K562 (cell line): ENCODE data around the gene SLC36A2. TPM values are rescaled to one million over a fixed set of nuclear protein-coding genes. Genes with fewer than 3 reads are reported as not detected.

Experiments
- ATAC-seq: fragments of 200-7000 bp; cut with Tn5 transposase; 3 replicates; pipeline ENCODE4 v1.9.1; 2020; ENCODE audit warnings: moderate library complexity
- BruUV-seq: library from RNA; stranded (reverse); fragments of 400-500 nt; replicated peaks from 2 replicates; lab custom pipeline; 2021; lab: Mats Ljungman, UMichigan
- CTCF ChIA-PET: fragments of 300-600 bp; formaldehyde crosslinking; extraction: SDS; loops from one replicate; lab custom pipeline; 2021; ENCODE audit warnings: low intra/inter-chr PET ratio; lab: Yijun Ruan, JAX
- POLR2A ChIA-PET: fragments of 300-600, 350-650 bp; sonication (Branson Sonifier 250); formaldehyde crosslinking; extraction: SDS; loops from one replicate; lab custom pipeline; 2021; ENCODE audit warnings: antibody characterized with exemption, inconsistent platforms; lab: Yijun Ruan, JAX
- DNase-seq, 4 experiments: peaks; one replicate each; pipeline versions ENCODE4 v3.0.0 to v3.0.0-alpha.2; 2011 to 2018; ENCODE audit warnings: low spot score in 3 of 4, mixed read lengths in 3 of 4; ENCODE audit errors: extremely low read depth in 1 of 4
- FAIRE-seq: peaks from 2 replicates; lab custom pipeline; 2011; peaks lifted over from hg19 to GRCh38; lab: Jason Lieb, UNC
- H2AFZ ChIP-seq: 2 replicates; pipeline ENCODE4 v1.6.0; 2011; ENCODE audit warnings: low read depth, low read length, control low read depth, inconsistent platforms
- H3K27ac ChIP-seq: fragments of 200-600 bp; 3 replicates; pipeline ENCODE4 v1.8.0; 2011; ENCODE audit warnings: low read depth, mild to moderate bottlenecking, control low read depth, inconsistent platforms, low read length, moderate library complexity, mixed read lengths; ENCODE audit errors: extremely low read depth
- H3K27me3 ChIP-seq, 2 experiments: fragments of 300-600 bp in 1 of 2; 2 replicates in 1 of 2; 3 replicates in 1 of 2; pipeline versions ENCODE4 v1.6.0 to v1.8.0; 2011; ENCODE audit warnings: inconsistent platforms in 2 of 2, low read length in 2 of 2, mild to moderate bottlenecking in 1 of 2, mixed read lengths in 1 of 2, moderate library complexity in 1 of 2; ENCODE audit not compliant: control insufficient read depth in 2 of 2, insufficient read depth in 2 of 2
- H3K36me3 ChIP-seq: fragments of 300-600 bp; 3 replicates; pipeline ENCODE4 v1.8.0; 2011; ENCODE audit warnings: mild to moderate bottlenecking, low read length, inconsistent platforms; ENCODE audit not compliant: control insufficient read depth, insufficient read depth
- H3K4me1 ChIP-seq, 2 experiments: fragments of 200-600 bp in 1 of 2; replicated peaks in 1 of 2; 2 replicates in 1 of 2; 3 replicates in 1 of 2; pipeline versions ENCODE4 v1.5.1 to v1.8.0; 2011; ENCODE audit warnings: inconsistent platforms in 2 of 2, low read length in 2 of 2, mild to moderate bottlenecking in 1 of 2, mixed read lengths in 1 of 2, moderate library complexity in 1 of 2; ENCODE audit not compliant: control insufficient read depth in 2 of 2, insufficient read depth in 2 of 2
- H3K4me2 ChIP-seq: 2 replicates; pipeline ENCODE4 v1.6.1; 2011; ENCODE audit warnings: low read length, control low read depth, inconsistent platforms, mixed read lengths; ENCODE audit not compliant: insufficient read depth
- H3K4me3 ChIP-seq: fragments of 200-600 bp; sonication (generic), shearing (Covaris generic); 2 replicates; pipeline ENCODE4 v1.5.1; 2016; ENCODE audit warnings: control low read depth, inconsistent platforms
- H3K79me2 ChIP-seq: fragments of 200-600 bp; 3 replicates; pipeline ENCODE4 v1.8.0; 2011; ENCODE audit warnings: low read length, inconsistent platforms; ENCODE audit not compliant: control insufficient read depth, insufficient read depth
- H3K9ac ChIP-seq, 2 experiments: 2 replicates each; pipeline versions ENCODE4 v1.6.0 to v1.6.1; 2011; ENCODE audit warnings: low read depth in 2 of 2, low read length in 2 of 2, control low read depth in 1 of 2, inconsistent platforms in 1 of 2, mild to moderate bottlenecking in 1 of 2, mixed read lengths in 1 of 2; ENCODE audit not compliant: insufficient read depth in 1 of 2
- H3K9me1 ChIP-seq: one replicate; pipeline ENCODE4 v1.6.0; 2011; ENCODE audit warnings: inconsistent platforms, mild to moderate bottlenecking, low read length, moderate library complexity; ENCODE audit not compliant: control insufficient read depth, insufficient read depth
- H3K9me3 ChIP-seq: replicated peaks from 2 replicates; pipeline ENCODE4 v1.5.1; 2011; ENCODE audit warnings: low read depth, low read length, inconsistent platforms; ENCODE audit not compliant: control insufficient read depth, insufficient read depth
- H4K20me1 ChIP-seq: replicated peaks from 2 replicates; pipeline ENCODE4 v1.6.1; 2011; ENCODE audit warnings: low read length, inconsistent platforms, mixed read lengths; ENCODE audit not compliant: control insufficient read depth, insufficient read depth
- CAMTA2 ChIP-seq: fragments of 250-450 bp; sonication (Bioruptor Pico); conservative IDR thresholded peaks from 2 replicates; pipeline ENCODE4 v1.5.1; 2022
- E2F3 ChIP-seq: fragments of 250-450 bp; sonication (Bioruptor Pico); IDR thresholded peaks from 2 replicates; pipeline ENCODE4 v1.4.0; 2020; ENCODE audit warnings: mild to moderate bottlenecking
- ERF ChIP-seq: fragments of 450-650 bp; formaldehyde crosslinking; IDR thresholded peaks from 2 replicates; pipeline ENCODE4 v1.4.0; 2020; ENCODE audit warnings: mild to moderate bottlenecking, mixed read lengths
- HEY1 ChIP-seq: fragments of 250-450 bp; sonication (Bioruptor Pico); IDR thresholded peaks from 2 replicates; pipeline ENCODE4 v1.5.0; 2020; ENCODE audit warnings: mild to moderate bottlenecking, moderate library complexity, borderline replicate concordance
- MEIS2 ChIP-seq: fragments of 450-650 bp; IDR thresholded peaks from 2 replicates; pipeline ENCODE4 v1.6.1; 2014; ENCODE audit warnings: mild to moderate bottlenecking; ENCODE audit not compliant: partially characterized antibody
- SAFB ChIP-seq: fragments of 200-400 bp; formaldehyde crosslinking; IDR thresholded peaks from 2 replicates; pipeline ENCODE4 v1.6.1; 2017; ENCODE audit warnings: low read depth, low read length, borderline replicate concordance
- TAF15 ChIP-seq: fragments of 200-400 bp; formaldehyde crosslinking; IDR thresholded peaks from 2 replicates; pipeline ENCODE4 v1.6.1; 2017; ENCODE audit warnings: mild to moderate bottlenecking, low read depth, low read length, moderate library complexity
- ZNF121 ChIP-seq: sonication (generic); formaldehyde crosslinking; conservative IDR thresholded peaks from 2 replicates; pipeline ENCODE4 v1.8.0; 2022; ENCODE audit warnings: missing genetic modification reagents
- ZNF253 ChIP-seq: fragments of 250-450 bp; sonication (Bioruptor Pico); conservative IDR thresholded peaks from 2 replicates; pipeline ENCODE4 v1.6.1; 2021; ENCODE audit warnings: mild to moderate bottlenecking
- WGBS: fragments of 100-300 bp; shearing (Covaris generic); methylation state at CpG from one replicate; pipeline ENCODE4 v1.1.6; 2016; ENCODE audit warnings: low coverage, mixed read lengths; ENCODE audit not compliant: insufficient coverage; ENCODE audit errors: missing lambda C conversion rate; 5-methylcytosine and 5-hydroxymethylcytosine counted together
- in situ Hi-C: fragments of 300-500 bp; cut with MboI; formaldehyde crosslinking; loops from 4 replicates; pipeline ENCODE4 v1.15.0; 2018; ENCODE audit warnings: inconsistent platforms, mixed read lengths
- intact Hi-C: fragments of 100-400 bp; cut with micrococcal nuclease; formaldehyde crosslinking; loops from 2 replicates; pipeline ENCODE4 v1.14.2; 2022
- polyA plus RNA-seq, 8 experiments: library from polyadenylated mRNA; depleted of rRNA in 4 of 8; stranded (reverse) in 5 of 8; unstranded in 3 of 8; fragments of >200 nt; fragmentation: Nextera tagmentation in 2 of 8; fragmentation: Illumina TruSeq in 1 of 8; extraction: Ambion mirVana in 2 of 8; extraction: Trizol in 1 of 8; gene quantifications; 2 replicates each; pipeline versions ENCODE4 v1.2.1 to v1.2.3, GENCODE V29; 2011 to 2014; ENCODE audit warnings: inconsistent platforms in 1 of 8, missing spikeins in 1 of 8
- total RNA-seq, 7 experiments: library from RNA; depleted of rRNA in 6 of 7; stranded (reverse); fragments of >200 nt in 6 of 7; fragmentation: Illumina TruSeq in 2 of 7; extraction: Trizol in 2 of 7; gene quantifications; 2 replicates each; pipeline versions ENCODE4 v1.2.1 to v1.2.3, GENCODE V29; 2011 to 2021; ENCODE audit warnings: low replicate concordance in 1 of 7
- TF ChIP-seq, protein P1 (sequence below): sonication (generic); formaldehyde crosslinking; IDR thresholded peaks from 2 replicates; pipeline ENCODE4 v1.4.0; 2020; ENCODE audit warnings: mild to moderate bottlenecking, missing genetic modification reagents
- TF ChIP-seq, protein P2 (sequence below): fragments of 250-450 bp; sonication (Bioruptor Pico); IDR thresholded peaks from 2 replicates; pipeline ENCODE4 v1.5.0; 2021

SLC36A2 gene
- total and polyA plus RNA-seq, 9 of the 15 experiments (the other 6 are each of a cell fraction or from before 2014, with no cell fraction given) = not detected

DNA sequence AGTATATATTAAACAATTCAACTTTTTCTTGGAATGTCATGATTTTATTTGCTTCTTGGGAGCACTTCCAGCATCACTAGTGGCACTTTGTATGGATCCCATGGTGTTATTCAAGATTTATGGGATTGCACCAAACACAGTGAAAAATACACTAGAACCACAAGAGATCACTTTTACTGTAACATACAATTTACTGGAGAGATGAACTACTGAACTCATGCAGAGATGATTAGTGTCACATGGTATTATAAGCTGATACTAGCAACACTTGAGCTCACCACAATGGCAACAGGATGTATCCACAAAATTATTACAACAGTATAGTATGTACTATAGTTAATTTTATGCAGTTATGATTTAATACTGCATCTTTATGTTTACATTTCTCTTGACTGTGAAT lies 16.3 kb upstream of the SLC36A2 start:
- no peak for ATAC-seq
- CTCF ChIA-PET = no interaction called here
- in situ Hi-C loops = no loop called here

DNA sequence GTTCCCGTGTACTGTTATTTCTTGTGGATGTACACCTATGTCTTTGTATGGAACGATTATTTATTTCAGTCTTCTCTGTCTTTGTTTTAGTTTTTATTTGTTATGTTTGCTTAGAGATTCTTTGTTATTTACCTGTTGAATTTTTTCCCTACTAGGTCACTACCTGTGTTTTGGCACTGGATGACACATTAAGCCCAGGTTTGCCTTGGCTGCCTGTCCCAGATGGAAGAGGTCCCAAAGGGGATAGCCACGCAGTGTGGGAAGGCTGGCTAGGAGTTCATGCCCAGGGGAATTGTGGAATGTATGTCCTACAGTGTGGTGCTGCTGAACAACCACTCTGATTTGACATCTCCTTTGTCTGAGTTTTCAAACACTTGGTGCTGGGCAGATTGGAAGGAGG lies 15.6 kb upstream of the SLC36A2 start:
- 0% methylated on average over 3 of the region's 3 CpGs for WGBS
- Histone ChIP-seq H3K9me3 (no peaks in the 10 kb centered on the region), H3K36me3 (no peaks in the 10 kb centered on the region), H3K79me2 (no peaks in the 10 kb centered on the region), H3K4me3 (no peak overlapping the region), H2AFZ (no peak overlapping the region), H3K9ac (no peak overlapping the region), H3K4me1 (no peaks in the 10 kb centered on the region), H3K27ac (no peak overlapping the region), H3K4me2 (no peak overlapping the region), H3K9me1 (no peaks in the 10 kb centered on the region), H4K20me1 (no peaks in the 10 kb centered on the region), H3K27me3 (no peaks in the 10 kb centered on the region)
- POLR2A ChIA-PET = no interaction called here
- intact Hi-C loops (no loop called here), in situ Hi-C loops (no loop called here)
- ATAC-seq (no peak), DNase-seq (no peak), FAIRE-seq (no peak)
- CTCF ChIA-PET = no interaction called here
- TF ChIP-seq, protein P1, sequence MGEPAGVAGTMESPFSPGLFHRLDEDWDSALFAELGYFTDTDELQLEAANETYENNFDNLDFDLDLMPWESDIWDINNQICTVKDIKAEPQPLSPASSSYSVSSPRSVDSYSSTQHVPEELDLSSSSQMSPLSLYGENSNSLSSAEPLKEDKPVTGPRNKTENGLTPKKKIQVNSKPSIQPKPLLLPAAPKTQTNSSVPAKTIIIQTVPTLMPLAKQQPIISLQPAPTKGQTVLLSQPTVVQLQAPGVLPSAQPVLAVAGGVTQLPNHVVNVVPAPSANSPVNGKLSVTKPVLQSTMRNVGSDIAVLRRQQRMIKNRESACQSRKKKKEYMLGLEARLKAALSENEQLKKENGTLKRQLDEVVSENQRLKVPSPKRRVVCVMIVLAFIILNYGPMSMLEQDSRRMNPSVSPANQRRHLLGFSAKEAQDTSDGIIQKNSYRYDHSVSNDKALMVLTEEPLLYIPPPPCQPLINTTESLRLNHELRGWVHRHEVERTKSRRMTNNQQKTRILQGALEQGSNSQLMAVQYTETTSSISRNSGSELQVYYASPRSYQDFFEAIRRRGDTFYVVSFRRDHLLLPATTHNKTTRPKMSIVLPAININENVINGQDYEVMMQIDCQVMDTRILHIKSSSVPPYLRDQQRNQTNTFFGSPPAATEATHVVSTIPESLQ (CRISPR knock-in tag) = no peak
- no peak for TF ChIP-seq ZNF253 (CRISPR knock-in tag)
- TF ChIP-seq ZNF121 = no peak
- TF ChIP-seq ERF (CRISPR knock-in tag) = no peak
- TF ChIP-seq, protein P2, sequence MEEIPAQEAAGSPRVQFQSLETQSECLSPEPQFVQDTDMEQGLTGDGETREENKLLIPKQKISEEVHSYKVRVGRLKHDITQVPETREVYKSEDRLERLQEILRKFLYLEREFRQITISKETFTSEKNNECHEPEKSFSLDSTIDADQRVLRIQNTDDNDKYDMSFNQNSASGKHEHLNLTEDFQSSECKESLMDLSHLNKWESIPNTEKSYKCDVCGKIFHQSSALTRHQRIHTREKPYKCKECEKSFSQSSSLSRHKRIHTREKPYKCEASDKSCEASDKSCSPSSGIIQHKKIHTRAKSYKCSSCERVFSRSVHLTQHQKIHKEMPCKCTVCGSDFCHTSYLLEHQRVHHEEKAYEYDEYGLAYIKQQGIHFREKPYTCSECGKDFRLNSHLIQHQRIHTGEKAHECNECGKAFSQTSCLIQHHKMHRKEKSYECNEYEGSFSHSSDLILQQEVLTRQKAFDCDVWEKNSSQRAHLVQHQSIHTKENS = no peak
- no peak for TF ChIP-seq HEY1
- no peak for TF ChIP-seq SAFB
- no peak for TF ChIP-seq MEIS2
- TF ChIP-seq CAMTA2 (CRISPR knock-in tag) = no peak
- no TSS peak for BruUV-seq

More for the DNA sequence above, 16.3 kb upstream of the SLC36A2 start:
- no peaks in the 10 kb centered on the region for H4K20me1 ChIP-seq
- TF ChIP-seq TAF15 (no peak), E2F3 (no peak)
- no peaks in the 10 kb centered on the region for H3K9me3 ChIP-seq
- DNase-seq (no peak), FAIRE-seq (no peak)
- H3K9ac ChIP-seq = no peak overlapping the region
- POLR2A ChIA-PET = no interaction called here
- no peak overlapping the region for H3K4me2 ChIP-seq
- H3K27ac ChIP-seq = no peak overlapping the region
- no peaks in the 10 kb centered on the region for H3K79me2 ChIP-seq
- H3K36me3 ChIP-seq = no peaks in the 10 kb centered on the region
- no TSS peak for BruUV-seq
- H3K4me3 ChIP-seq = no peak overlapping the region
- no peaks in the 10 kb centered on the region for H3K27me3 ChIP-seq
- no peak overlapping the region for H2AFZ ChIP-seq
- H3K4me1 ChIP-seq = no peaks in the 10 kb centered on the region
- intact Hi-C loops = no loop called here
- no peaks in the 10 kb centered on the region for H3K9me1 ChIP-seq
